Activated T-helper 9 cell treated with anti-CD3 and anti-CD28 coated beads, Interleukin-2, amount 50 U/mL, for 16 hours (primary cell): ENCODE data around the gene PPP1R37.
A peak's percentile ranks its signal among the peaks of the same experiment; 100 is the strongest.

ENCODE experiments used
- DNase-seq: peaks from one replicate; pipeline ENCODE4 v3.0.0-alpha.2; 2020; ENCODE audit warnings: low read depth

PPP1R37 gene

GRCh38 chr19:45138303-45138751, 45.3 kb downstream of the PPP1R37 start:
- no peak for DNase-seq

DNA sequence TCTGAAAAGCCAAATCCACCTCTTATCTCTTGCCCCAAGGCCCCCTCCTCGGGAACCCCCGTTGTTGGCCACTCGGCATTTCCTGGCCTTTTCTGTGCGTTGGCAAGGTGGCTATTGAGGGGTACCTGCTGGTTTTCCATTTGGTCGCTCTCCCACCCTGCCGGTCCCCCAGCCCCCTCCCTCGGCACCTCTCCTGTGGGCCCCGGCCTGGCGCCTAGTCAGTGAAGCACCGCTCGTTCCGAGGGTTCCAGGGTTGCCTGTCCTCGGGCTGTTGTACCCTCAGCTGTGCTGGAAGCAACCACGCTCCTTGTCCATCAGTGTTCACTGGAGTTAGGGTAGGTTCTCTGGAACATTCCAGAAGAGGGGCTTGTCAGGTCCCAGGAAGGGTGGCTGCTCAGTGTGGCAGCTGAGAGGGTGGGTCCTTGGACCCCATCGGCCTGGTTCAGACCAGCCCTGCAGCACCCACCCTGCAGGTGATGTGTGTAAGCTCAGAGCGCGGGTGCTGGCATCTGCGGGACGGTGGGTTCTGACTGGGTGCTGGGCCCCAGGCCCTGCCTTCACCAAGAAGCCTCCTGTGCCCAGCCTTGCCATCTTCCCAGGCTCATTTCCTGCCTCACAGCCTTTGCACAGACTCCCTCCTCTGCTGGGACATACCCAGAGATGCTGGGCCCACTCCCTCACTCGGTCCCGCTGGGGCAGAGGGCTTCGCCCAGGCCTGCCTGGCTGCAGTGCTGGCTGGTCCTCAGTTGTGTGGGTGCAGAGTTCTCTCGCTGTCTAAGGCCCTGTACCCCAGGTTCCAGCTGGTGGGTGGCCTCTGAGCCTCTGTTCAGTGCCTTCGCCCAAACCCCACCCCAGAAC, 46.5 kb downstream of the PPP1R37 start:
- no peak for DNase-seq

- no peak for DNase-seq
Measured at GRCh38 chr19:45140144-45140503, 47.1 kb downstream of the PPP1R37 start.

GRCh38 chr19:45140533-45140932, 47.6 kb downstream of the PPP1R37 start:
- DNase-seq: no peak

DNA sequence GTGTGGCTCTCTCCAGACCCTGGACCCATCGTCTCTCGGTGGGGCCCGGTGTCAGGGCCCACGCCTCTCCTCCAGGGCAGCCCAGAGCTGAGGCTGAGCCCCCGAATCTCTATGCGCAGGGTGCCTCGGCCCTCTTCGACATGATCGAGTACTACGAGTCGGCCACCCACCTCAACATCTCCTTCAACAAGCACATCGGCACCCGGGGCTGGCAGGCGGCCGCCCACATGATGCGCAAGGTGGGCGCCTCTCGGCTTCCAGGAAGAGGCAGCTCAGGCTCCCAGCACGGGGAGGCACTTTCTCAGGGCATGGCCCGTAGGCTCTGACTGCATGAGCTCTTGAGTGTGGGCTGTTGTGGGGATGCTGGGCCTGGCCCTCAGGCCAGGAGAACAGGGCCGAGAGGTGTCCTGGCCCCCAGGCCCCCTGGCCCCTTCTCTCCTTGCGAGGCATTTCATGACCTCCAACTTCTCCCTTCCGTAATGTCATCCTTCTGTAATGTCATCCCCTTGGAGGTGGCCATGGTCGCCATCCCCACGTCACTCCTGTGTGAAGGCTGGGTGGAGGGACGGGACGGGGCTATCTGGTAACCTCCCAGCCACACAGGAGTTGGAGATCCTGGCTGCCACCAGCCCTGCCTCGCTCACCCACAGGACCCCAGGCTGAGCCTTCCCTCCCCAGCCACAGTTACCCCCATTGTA, 48.4 kb downstream of the PPP1R37 start:
- DNase-seq: no peak

DNA sequence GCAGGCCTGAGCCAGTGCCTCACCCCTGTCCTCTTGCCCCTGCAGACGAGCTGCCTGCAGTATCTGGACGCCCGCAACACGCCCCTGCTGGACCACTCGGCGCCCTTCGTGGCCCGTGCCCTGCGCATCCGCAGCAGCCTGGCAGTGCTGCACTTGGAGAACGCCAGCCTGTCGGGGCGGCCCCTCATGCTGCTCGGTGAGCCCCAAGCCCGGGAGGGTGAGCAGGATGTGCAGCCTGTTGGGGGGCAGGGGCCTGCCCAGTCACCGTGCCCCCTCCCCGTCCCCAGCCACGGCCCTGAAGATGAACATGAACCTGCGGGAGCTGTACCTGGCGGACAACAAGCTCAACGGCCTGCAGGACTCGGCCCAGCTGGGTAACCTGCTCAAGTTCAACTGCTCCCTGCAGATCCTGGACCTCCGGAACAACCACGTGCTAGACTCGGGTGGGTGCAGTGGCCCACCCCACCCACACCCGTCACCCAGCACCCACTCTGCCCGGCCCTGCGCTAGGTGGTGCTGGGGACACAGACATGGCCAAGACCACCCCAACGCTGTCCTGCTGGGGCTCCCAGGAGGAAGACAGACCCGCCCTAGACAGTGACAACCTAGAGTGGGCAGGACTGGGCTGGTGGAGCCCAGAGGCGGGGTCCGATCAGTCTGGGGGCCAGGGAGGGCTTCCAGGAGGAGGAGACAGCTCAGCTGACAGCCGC, 49.2 kb downstream of the PPP1R37 start:
- no peak for DNase-seq

GRCh38 chr19:45142726-45143110, 49.7 kb downstream of the PPP1R37 start:
- DNase-seq: no peak

GRCh38 chr19:45144431-45145269, 51.7 kb downstream of the PPP1R37 start:
- no peak for DNase-seq

DNA sequence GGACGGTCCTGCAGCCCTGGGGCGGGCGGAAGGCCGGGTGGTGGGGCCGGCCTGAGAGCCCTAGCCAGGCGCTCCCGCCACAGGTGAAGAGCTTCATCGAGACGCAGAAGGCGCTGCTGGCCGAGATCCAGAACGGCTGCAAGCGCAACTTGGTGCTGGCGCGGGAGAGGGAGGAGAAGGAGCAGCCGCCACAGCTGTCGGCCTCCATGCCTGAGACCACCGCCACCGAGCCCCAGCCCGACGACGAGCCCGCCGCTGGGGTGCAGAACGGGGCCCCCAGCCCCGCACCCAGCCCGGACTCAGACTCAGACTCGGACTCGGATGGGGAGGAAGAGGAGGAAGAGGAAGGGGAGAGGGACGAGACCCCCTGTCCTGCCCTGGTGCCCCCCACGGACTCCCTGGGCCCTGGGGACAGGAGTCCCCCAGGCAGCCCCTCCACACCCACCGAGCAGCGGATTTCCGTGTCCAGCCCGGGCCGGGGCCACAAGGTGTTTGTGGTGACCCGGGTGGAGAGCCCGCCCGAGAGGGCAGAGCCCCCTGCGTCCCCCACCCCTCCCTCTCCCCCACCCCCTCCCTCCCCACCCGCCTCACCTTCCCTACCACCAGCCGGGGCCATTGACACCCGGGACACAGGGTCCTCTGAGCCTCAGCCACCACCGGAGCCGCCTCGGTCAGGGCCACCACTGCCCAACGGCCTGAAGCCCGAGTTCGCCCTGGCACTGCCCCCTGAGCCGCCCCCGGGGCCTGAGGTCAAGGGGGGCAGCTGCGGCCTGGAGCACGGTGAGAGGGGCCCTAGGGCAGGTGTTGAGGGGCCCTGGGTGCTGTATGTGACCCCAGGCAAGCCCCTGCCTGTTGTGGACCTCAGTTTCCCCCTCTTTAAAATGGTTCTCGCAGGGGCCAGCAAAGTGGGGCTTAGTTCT, 52.6 kb downstream of the PPP1R37 start:
- no peak for DNase-seq

- DNase-seq: no peak
Measured at GRCh38 chr19:45146251-45146650, 53.3 kb downstream of the PPP1R37 start.

- DNase-seq: no peak
Measured at GRCh38 chr19:45146741-45147205, 53.8 kb downstream of the PPP1R37 start.

DNA sequence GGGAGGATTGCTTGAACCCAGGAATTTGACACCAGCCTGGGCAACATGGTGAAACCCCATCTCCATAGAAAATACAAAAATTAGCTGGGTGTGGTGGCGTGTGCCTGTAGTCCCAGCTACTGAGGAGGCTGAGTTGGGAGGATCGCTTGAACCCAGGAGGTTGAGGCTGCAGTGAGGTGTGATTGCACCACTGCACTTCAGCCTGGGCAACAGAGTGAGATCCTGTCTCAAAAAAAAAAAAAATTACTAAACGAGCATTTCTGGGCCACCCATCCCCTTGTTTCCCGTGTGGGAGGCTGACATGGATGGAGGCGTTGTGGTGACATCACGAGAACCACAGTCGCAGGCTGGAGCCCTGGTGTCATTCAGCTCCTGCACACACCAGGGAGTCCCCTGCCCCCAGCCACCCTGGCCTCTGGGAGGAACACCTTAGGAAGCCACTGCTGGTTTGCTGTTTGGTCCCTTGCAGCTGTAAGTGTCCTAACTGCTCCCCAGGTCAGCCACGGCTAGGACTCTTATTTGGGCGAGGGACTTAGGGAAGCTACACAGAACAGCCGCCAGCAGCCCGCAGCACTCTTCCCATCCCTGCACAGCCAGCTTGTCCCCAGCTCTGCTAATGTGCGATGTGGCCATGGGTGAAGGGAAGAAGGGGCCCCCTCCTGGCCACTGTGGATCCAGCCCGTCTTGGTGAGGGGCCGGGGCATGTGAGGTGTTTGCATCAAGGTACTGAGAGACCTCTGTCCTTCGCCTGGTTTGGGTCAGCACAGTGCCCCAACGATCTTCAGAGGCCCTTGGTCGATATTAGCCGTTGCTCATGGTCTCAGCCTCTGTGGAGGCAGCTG, 55.1 kb downstream of the PPP1R37 start:
- no peak for DNase-seq

DNA sequence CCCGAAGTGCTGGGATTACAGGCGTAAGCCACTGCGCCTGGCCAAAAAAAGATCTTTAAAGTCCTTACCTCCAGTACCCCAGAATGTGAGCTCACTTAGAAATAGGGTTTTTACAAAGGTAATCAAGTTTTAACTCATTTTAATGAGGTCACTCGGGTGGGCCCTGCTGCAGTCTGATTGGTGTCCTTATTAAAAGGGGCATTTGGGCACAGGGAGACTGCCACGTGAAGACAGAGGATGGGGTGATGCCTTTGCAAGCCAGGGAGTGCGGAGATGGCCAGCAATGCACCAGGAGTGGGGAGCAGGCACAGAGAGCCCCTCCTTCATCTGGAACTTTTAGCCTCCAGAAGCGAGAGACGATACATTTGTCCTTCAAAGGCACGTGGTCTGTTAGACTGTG, 56.1 kb downstream of the PPP1R37 start:
- DNase-seq: no peak

- no peak for DNase-seq
Measured at GRCh38 chr19:45150180-45150579, 57.2 kb downstream of the PPP1R37 start.

- DNase-seq: no peak
Measured at GRCh38 chr19:45150751-45151281, 57.8 kb downstream of the PPP1R37 start.

DNA sequence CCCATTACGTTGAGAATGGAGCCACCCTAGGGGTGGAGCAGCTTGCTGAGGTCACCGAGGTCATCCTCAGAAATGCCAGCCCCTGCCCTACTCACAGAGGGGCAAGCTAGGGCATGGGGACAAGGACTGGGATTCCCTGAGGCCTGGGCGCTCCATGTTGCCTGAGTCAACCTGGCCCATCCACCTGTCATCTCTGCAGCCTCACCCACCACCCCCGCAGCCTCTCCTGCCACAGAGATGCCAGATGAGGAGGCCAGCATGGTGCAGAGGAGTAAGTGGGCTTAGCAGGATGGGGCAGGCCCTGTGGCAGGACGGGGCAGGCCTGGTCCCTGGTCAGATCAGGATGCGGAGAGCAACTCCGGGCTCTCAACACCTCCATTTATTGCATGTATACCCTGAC, 58.3 kb downstream of the PPP1R37 start:
- no peak for DNase-seq

DNA sequence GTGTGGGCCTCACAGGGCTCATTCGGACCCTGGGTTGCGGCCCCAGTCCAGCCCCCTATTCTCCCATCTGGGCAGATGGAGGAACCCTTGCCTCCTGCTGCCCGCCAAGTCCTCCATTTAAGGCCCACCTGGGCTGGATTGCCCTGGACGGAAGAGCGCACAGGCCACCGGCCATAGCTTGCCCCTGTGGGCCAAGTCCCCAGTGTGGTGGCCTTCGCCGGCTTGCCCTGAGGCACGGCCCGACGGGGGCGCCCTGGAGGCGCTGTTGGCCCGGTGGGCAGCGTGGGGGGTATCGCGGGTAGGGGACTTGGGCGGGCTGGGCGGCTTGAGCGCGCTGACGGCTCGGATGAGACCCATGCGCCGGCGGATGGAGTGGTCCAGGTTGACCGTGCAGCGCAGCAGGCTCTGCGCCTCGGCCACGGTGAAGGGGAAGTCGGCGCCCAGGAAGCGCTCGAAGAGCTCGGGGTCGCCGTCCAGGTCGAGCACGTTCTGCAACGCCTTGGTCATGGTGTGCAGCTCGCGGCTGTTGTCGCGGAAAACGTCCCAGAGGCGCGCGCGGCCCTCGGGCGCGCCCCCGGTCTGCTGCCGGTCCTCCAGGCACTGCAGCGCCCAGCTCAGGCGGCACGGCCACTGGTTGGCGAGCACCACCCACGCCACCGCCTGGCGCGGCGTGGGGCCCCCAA, 59.0 kb downstream of the PPP1R37 start:
- DNase-seq: no peak

- DNase-seq: peak; percentile 14
Measured at GRCh38 chr19:45152504-45153338, 59.7 kb downstream of the PPP1R37 start.
